ENCODE data around the gene CFAP53.

Gene CFAP53

DNA sequence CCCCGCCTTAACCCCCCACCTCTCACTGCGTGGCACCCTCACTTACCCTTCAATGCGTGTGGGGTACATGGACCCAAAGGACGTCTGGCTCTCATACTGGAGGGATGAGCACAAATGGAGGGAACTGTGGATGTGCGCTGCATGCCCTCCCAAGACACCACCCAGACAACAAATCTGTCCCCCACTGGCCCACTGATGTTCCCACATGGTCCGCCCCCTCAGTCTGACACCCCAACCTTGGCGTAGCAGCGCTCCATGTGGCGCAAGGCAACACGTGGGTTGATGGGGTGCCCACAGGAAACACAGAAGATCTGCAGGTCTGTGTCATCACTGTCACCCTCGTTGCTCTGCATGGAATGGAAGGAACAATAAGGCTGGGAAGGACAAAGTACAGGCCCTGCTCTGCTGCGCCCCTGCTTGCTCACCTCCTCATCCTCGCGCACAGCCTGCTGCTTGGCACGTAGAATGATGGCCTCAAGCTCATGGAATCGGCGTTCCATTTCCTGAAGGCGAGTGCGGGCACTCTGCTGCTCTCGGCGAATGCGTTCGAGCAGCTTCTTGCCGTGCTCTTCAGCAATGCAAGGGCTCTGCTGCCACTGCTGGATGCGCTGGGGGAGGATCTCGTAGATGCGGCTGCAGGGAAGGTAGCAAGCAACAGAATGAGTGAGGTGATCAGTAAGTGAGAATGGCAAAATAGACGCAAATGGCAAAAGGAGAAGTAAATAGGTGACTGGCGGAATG lies 17.3 kb upstream of the CFAP53 start:
- TF ChIP-seq, protein P1, sequence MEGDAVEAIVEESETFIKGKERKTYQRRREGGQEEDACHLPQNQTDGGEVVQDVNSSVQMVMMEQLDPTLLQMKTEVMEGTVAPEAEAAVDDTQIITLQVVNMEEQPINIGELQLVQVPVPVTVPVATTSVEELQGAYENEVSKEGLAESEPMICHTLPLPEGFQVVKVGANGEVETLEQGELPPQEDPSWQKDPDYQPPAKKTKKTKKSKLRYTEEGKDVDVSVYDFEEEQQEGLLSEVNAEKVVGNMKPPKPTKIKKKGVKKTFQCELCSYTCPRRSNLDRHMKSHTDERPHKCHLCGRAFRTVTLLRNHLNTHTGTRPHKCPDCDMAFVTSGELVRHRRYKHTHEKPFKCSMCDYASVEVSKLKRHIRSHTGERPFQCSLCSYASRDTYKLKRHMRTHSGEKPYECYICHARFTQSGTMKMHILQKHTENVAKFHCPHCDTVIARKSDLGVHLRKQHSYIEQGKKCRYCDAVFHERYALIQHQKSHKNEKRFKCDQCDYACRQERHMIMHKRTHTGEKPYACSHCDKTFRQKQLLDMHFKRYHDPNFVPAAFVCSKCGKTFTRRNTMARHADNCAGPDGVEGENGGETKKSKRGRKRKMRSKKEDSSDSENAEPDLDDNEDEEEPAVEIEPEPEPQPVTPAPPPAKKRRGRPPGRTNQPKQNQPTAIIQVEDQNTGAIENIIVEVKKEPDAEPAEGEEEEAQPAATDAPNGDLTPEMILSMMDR (IDR thresholded peaks at IDR 0.05; ENCODE audit: control insufficient read depth, insufficient read depth, low read depth, low read length, missing control alignments) = no peak
- DNase-seq (ENCODE audit: low read depth) = no peak
- no peak overlapping the region for H3K4me3 ChIP-seq (ENCODE audit: control insufficient read depth, low read depth, low read length)

DNA sequence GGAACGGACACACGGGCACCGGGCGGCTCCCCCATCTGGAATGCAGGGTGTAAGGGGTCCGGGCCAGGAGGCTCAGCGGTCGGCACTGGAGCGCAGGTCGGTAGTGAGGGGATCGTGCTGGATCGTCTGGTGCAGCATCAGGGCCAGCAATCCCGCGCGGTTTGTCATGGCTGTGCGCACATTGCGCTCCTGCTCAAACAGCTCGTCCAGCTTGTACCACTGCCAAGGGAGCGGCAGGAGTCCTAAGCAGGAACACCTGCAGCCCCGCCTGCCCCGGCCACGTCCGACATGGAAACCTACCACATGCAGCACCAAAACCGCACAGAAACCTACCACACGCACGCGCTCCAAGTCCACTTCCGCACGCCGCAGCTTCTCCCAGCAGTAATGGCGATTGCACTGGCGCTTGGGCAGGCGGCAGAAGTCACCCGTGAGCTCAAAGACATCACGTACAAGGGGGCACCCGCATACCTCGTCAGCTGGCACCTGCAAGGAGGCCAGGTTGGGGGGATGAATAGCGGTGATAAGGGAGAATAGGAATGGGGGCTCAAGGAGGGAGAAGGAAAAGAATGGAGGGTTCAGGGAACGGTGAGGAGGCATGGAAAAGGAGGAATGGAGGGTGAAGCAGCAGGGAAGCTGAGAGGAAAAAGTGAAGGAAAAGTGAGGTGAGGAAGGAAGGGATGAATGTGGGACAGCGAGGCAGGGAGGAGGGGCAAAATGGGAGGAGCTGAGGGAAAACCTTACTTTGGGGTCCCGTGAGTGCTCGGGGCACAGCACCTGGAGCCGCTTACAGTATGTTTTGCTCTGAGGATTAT lies 16.4 kb upstream of the CFAP53 start:
- TF ChIP-seq, protein P1 (IDR thresholded peaks at IDR 0.05; ENCODE audit: control insufficient read depth, insufficient read depth, low read depth, low read length, missing control alignments) = no peak
- H3K4me3 ChIP-seq (ENCODE audit: control insufficient read depth, low read depth, low read length) = no peak overlapping the region
- no peak for DNase-seq (ENCODE audit: low read depth)

- peak overlapping the region; percentile 73 for H3K4me3 ChIP-seq (ENCODE audit: control insufficient read depth, low read depth, low read length)
- TF ChIP-seq, protein P1 (IDR thresholded peaks at IDR 0.05; ENCODE audit: control insufficient read depth, insufficient read depth, low read depth, low read length, missing control alignments) = no peak
- DNase-seq (ENCODE audit: low read depth) = no peak
Measured at GRCh38 chr18:50281972-50282520, 15.8 kb upstream of the CFAP53 start.

DNA sequence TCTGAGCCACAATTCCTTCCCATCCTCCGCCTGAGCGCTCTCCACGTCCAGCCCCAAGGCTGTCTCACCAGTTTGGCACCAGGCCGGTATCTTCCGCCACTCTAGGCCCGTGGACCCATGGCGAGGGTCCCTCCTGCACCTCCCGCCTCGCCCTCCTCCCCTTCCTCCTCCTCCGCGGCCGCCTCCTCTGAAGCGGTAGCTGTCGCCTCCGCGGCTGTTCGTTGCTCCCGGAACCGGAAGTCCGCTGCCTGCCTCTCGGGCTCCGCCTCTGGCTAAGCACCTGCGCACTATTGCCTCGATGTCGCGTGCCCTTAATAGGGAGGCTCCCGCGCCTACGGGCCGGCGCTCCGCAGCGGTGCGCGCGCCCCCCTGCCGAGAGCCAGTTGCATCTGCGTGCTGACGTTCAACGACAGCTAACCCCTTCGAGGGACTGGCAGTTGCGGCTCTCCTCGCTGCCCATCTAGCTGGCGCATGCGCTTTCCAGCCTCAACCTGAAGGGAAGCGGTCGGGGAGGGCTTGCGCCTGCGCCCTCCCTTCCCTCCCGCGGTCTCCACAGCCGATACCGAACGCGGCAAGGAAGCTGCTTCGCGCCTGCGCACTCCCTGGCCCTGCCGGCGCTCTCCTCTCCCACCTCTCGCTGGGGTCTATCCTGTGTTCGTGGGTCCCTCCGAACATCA lies 15.1 kb upstream of the CFAP53 start, which contains the start of gene MBD1:
MBD1 (minus strand) TSS at position 229 of the 677 bp plus-strand sequence. CDS start 1,531 bp downstream, outside the sequence.
- peak; percentile 94 for DNase-seq (ENCODE audit: low read depth)
- TF ChIP-seq, protein P1 (IDR thresholded peaks at IDR 0.05; ENCODE audit: control insufficient read depth, insufficient read depth, low read depth, low read length, missing control alignments) = peak; percentile 16
- peak within 1 kb of the TSS; percentile 73 for H3K4me3 ChIP-seq (ENCODE audit: control insufficient read depth, low read depth, low read length)

DNA sequence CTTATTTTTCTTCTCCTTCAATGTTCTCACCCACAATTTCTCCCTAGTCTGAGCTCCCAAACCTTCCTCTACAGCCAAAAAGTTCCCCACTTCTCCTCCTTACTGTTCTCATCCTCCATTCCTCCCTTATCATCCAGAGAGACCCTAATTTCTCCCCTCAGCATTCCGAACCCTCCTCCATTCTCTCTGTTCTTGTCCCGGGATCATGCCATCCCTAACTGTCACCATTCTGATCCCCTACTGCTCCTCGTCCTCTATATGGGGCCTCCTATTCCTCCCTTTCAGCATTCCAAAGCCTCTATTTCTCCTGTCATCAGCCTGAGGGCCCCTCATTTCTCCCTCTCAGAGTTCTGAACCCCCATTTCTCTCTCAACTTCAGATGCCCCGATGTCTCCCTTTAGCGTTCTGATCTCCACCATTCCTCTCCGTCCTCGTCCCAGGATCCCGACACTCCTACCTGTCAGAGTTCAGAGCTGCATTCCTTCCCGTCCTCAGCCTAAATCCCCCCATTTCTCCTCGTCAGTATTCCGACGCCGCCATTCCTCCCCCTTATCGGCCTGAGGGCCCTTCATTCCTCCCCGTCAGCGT lies 14.5 kb upstream of the CFAP53 start:
- no peak for DNase-seq (ENCODE audit: low read depth)
- TF ChIP-seq, protein P1 (IDR thresholded peaks at IDR 0.05; ENCODE audit: control insufficient read depth, insufficient read depth, low read depth, low read length, missing control alignments) = no peak
- peak overlapping the region; percentile 73 for H3K4me3 ChIP-seq (ENCODE audit: control insufficient read depth, low read depth, low read length)

DNA sequence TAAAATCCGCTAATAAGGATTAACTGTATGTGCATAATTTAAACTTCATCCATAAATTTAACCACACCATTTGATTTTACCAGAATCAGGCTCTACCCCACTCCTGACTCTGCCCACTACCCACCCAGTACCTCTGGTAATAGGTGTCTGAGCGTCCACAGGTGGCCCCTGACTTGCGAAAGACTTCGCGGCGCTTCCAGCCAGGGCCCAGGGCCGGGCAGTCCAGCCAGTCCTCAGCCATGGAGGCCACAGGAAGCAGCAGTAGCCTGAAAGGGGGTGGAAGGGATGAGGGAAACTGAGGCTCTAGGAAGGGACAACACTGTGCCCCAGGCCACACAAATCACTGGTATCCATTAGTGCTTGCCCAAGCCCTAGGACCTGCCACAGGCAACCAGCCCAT lies 13.5 kb upstream of the CFAP53 start:
- TF ChIP-seq, protein P1 (IDR thresholded peaks at IDR 0.05; ENCODE audit: control insufficient read depth, insufficient read depth, low read depth, low read length, missing control alignments) = no peak
- no peak for DNase-seq (ENCODE audit: low read depth)
- H3K4me3 ChIP-seq (ENCODE audit: control insufficient read depth, low read depth, low read length) = peak overlapping the region; percentile 73
